Common myeloid progenitor, CD34-positive (primary cell): Measurements from ENCODE around the gene TLCD3B.

ENCODE experiments used
- CTCF ChIA-PET: fragments of 350-600 bp; sonication (Branson Sonifier 250); formaldehyde crosslinking; loops from one replicate; lab custom pipeline; 2021; ENCODE audit warnings: antibody characterized with exemption; lab: Charles Lee
- POLR2A ChIA-PET: fragments of 350-600 bp; sonication (Branson Sonifier 250); formaldehyde crosslinking; loops from one replicate; lab custom pipeline; 2021; ENCODE audit warnings: antibody characterized with exemption; lab: Charles Lee
- DNase-seq, 3 donors: peaks; one replicate each; pipeline versions ENCODE4 v3.0.0 to v3.0.0-alpha.2; 2013
- H3K27ac ChIP-seq, 2 experiments: 1 replicate in 1 of 2; 2 replicates in 1 of 2; pipeline ENCODE4 v1.7.0; 2013; ENCODE audit warnings: inconsistent platforms in 2 of 2, low read length in 2 of 2, mild to moderate bottlenecking in 2 of 2, low read depth in 1 of 2, moderate library complexity in 1 of 2; ENCODE audit not compliant: severe bottlenecking in 2 of 2, insufficient read depth in 1 of 2, poor library complexity in 1 of 2
- H3K27me3 ChIP-seq, 5 experiments: replicated peaks in 2 of 5; 1 replicate in 3 of 5; 2 replicates in 2 of 5; pipeline versions ENCODE4 v1.6.1 to v1.7.0; 2013; ENCODE audit warnings: low read length in 4 of 5, mild to moderate bottlenecking in 2 of 5, moderate library complexity in 2 of 5, inconsistent platforms in 1 of 5; ENCODE audit not compliant: insufficient read depth in 5 of 5, control insufficient read depth in 4 of 5
- H3K36me3 ChIP-seq, 4 experiments: 1 replicate in 2 of 4; 2 replicates in 2 of 4; pipeline versions ENCODE4 v1.6.1 to v1.7.0; 2013; ENCODE audit warnings: low read length in 3 of 4, control low read depth in 1 of 4, mild to moderate bottlenecking in 1 of 4; ENCODE audit not compliant: control insufficient read depth in 4 of 4, insufficient read depth in 4 of 4
- H3K4me1 ChIP-seq, 4 experiments: 1 replicate in 3 of 4; 2 replicates in 1 of 4; pipeline versions ENCODE4 v1.6.1 to v1.7.1; 2013; ENCODE audit warnings: low read length in 3 of 4, mild to moderate bottlenecking in 3 of 4, control low read depth in 1 of 4, inconsistent platforms in 1 of 4, moderate library complexity in 1 of 4; ENCODE audit not compliant: control insufficient read depth in 4 of 4, insufficient read depth in 4 of 4; ENCODE audit errors: control extremely low read depth in 1 of 4
- H3K4me3 ChIP-seq, 7 experiments: 1 replicate in 4 of 7; 2 replicates in 3 of 7; pipeline versions ENCODE4 v1.5.1 to v1.7.0; 2013; ENCODE audit warnings: mild to moderate bottlenecking in 7 of 7, low read length in 6 of 7, moderate library complexity in 6 of 7, inconsistent platforms in 2 of 7, low read depth in 2 of 7, control low read depth in 1 of 7; ENCODE audit not compliant: insufficient read depth in 4 of 7, control insufficient read depth in 1 of 7; ENCODE audit errors: extremely low read depth in 1 of 7
- H3K9me3 ChIP-seq, 5 experiments: 1 replicate in 4 of 5; 2 replicates in 1 of 5; pipeline versions ENCODE4 v1.6.1 to v1.7.1; 2013; ENCODE audit warnings: low read length in 4 of 5, mild to moderate bottlenecking in 2 of 5, inconsistent platforms in 1 of 5, low read depth in 1 of 5, moderate library complexity in 1 of 5; ENCODE audit not compliant: control insufficient read depth in 4 of 5, insufficient read depth in 2 of 5; ENCODE audit errors: control extremely low read depth in 1 of 5
- WGBS: methylation state at CpG from one replicate; pipeline ENCODE4 v1.1.5; 2013; ENCODE audit not compliant: insufficient coverage; 5-methylcytosine and 5-hydroxymethylcytosine counted together

The TLCD3B gene

GRCh38 chr16:29978081-29978480, 53.0 kb downstream of the TLCD3B start:
- Histone ChIP-seq H3K4me1 (peaks cover 7 to 31% (median 26%) of the 10 kb centered on the region in 4 experiments), H3K4me3 (no peak overlapping the region), H3K27me3 (no peaks in the 10 kb centered on the region), H3K27ac (no peak overlapping the region), H3K36me3 (peaks cover 4 to 61% (median 50%) of the 10 kb centered on the region in 4 experiments), H3K9me3 (no peaks in the 10 kb centered on the region)
- WGBS: 94% methylated on average over 7 of the region's 9 CpGs
- DNase-seq: no peak
- ChIA-PET POLR2A (no interaction called here), CTCF (interaction anchor here (1.0 to 1.2 kb wide), 2 partner anchors 8 to 15 kb away, joined by 3 to 5 read pairs; no protein-coding TSS in a partner anchor)

GRCh38 chr16:29977063-29977825, 53.8 kb downstream of the TLCD3B start:
- ChIA-PET POLR2A (interaction anchor here (0.6 kb wide), 1 partner anchor 9 kb away, joined by 4 read pairs; no protein-coding TSS in a partner anchor), CTCF (interaction anchor here (1.2 to 1.3 kb wide), 2 partner anchors 9 to 20 kb away, joined by 4 to 5 read pairs; no protein-coding TSS in a partner anchor)
- Histone ChIP-seq H3K27me3 (no peaks in the 10 kb centered on the region), H3K9me3 (no peaks in the 10 kb centered on the region), H3K36me3 (peaks cover 4 to 61% (median 47%) of the 10 kb centered on the region in 4 experiments), H3K4me1 (peaks cover 7 to 31% (median 26%) of the 10 kb centered on the region in 4 experiments), H3K4me3 (no peak overlapping the region), H3K27ac (peak overlapping the region in 1 of 2 experiments; percentile 1)
- no CpG with 5 or more reads among the region's 9 CpGs for WGBS
- no peak for DNase-seq

- peaks cover 9 to 56% (median 45%) of the 10 kb centered on the region in 4 experiments for H3K36me3 ChIP-seq
- ChIA-PET CTCF (interaction anchor here (0.9 to 1.3 kb wide), 3 partner anchors 14 to 113 kb away, joined by 3 to 4 read pairs (median 4); partner anchors contain the start of gene CDIPT), POLR2A (no interaction called here)
- WGBS: 43% methylated on average over 4 of the region's 6 CpGs
- no peaks in the 10 kb centered on the region for H3K27me3 ChIP-seq
- H3K4me3 ChIP-seq: peak overlapping the region in 6 of 7 experiments; percentile 1 to 98 (median 62)
- no peaks in the 10 kb centered on the region for H3K9me3 ChIP-seq
- peak overlapping the region in 1 of 2 experiments; percentile 23 for H3K27ac ChIP-seq
- peak in 2 of 3 donors; percentile 25 to 54 for DNase-seq
- peaks cover 7 to 31% (median 26%) of the 10 kb centered on the region in 4 experiments for H3K4me1 ChIP-seq
Observed at GRCh38 chr16:29975811-29976511, 55.1 kb downstream of the TLCD3B start.

- CTCF ChIA-PET: interaction anchor here (0.9 to 1.3 kb wide), 4 partner anchors 10 to 27 kb away, joined by 3 to 4 read pairs (median 3); partner anchors contain the start of genes HIRIP3 and INO80E
Observed at GRCh38 chr16:29975134-29975538, 55.9 kb downstream of the TLCD3B start.

More at GRCh38 chr16:29975134-29975538, 55.9 kb downstream of the TLCD3B start:
- DNase-seq: peak in 1 of 3 donors; percentile 4
- H3K4me1 ChIP-seq: peaks cover 7 to 31% (median 26%) of the 10 kb centered on the region in 4 experiments
- no peaks in the 10 kb centered on the region for H3K9me3 ChIP-seq
- H3K36me3 ChIP-seq: peaks cover 9 to 48% (median 37%) of the 10 kb centered on the region in 4 experiments
- peak overlapping the region; percentile 86 to 98 (median 95) for H3K4me3 ChIP-seq
- POLR2A ChIA-PET: no interaction called here
- WGBS: 64% methylated on average over 4 of the region's 5 CpGs
- H3K27me3 ChIP-seq: no peaks in the 10 kb centered on the region
- peak overlapping the region in 1 of 2 experiments; percentile 23 for H3K27ac ChIP-seq
